Cardiac atrium fibroblast (primary cell): Measurements from ENCODE around the gene SAMD13. TPM values are rescaled to one million over a fixed set of nuclear protein-coding genes. Genes with fewer than 3 reads are reported as not detected.

Experiments used
- total RNA-seq: library from RNA; depleted of rRNA; stranded (reverse); fragments of >200 nt; gene quantifications from 2 replicates; pipeline ENCODE4 v1.2.3, GENCODE V29; 2015

Gene SAMD13, protein sequence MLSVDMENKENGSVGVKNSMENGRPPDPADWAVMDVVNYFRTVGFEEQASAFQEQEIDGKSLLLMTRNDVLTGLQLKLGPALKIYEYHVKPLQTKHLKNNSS
- 0.32 and 0.54 TPM in 2 replicates for total RNA-seq

DNA sequence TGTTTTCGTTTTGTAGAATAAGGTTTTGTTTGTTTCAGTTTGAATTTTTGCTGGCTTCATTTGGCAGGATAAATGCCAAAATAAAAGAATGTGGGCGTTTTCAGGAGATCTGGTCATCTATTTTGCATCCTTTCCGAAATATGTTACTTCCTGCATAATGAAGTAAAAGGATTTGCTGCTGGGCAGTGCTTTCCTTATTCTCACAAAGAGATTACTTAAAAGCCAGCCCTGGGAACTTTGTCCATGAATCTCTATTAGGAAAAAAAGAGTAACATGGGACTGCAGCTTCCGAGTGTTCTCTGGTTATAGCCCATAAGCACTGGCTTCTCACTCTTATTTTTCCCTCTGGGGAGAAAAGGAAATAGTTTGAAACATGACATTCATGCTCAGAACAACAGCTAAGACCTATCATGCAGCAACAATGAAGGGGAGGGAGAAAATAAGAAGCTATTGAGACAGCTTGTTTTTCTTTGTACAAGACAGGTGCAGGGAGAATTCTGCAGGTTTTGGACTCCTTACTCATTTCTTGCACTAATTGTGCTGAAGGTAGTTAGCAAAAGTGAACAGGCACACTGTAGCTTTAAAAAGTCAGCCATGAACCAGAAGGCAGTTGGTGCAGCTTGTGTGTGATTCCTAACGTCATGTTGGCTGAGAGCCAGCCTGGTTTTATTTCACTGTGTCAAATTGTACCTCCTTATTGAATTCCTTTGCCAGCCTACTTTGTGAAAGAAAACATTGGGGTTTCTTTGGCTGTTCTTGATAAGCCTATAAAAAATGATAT, at the start of gene SAMD13:
Gene SAMD13 (plus strand): TSS at position 705 of the 781 bp plus-strand sequence. CDS start 1,527 bp downstream, outside the sequence.

DNA sequence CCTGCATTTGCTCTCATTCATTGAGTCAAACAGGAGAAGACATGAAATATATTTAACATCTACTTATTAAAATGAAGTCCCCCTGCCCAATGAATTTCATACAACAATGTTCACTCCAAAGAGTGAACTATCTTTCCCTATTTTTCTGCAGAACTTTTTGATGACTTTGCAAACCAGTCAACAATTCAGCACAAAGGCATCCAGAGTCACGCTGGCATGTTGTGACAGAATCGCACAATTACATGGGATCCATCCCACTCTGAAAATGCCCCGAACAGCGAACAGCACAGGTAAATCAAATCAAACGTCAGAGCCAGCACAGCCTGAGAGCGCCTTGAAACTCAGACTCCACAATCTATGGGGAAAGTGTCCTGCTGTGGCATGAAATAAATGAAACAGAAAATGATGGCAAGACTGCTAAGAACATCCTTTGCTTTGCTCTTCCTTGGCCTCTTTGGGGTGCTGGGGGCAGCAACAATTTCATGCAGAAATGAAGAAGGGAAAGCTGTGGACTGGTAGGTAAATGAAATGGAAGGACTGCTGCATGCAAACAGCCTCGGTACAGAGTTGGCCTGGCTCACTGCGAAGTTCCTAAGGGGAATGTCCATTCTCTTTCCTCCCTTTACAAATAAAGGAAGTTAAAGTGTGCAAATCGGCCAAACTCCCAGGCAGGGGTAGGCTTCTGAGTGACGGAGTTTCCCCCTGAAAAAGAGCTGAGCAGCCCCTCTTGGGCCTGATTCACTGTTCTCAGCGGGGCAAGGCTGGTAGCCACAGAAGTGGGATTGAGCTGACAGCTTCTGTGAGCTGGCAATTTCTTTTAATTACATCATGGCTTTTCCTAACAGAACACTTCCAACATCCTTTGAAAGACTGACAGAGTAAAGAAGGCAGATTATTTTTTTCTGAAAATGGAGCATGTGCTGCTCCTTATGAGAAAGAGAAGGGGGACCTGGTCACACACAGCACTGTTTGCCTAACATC, 97.0 kb downstream of the SAMD13 start, which contains the start of gene DNASE2B:
Gene DNASE2B (plus strand): TSS at position 310 of the 981 bp plus-strand sequence. CDS start 81 bp downstream, at position 391.

Other genes with a start within 250 kb of the SAMD13 start
- gene PRKACB, start 157.4 kb upstream of the SAMD13 start, total RNA-seq: 6.9 and 10.0 TPM in 2 replicates
- not detected in 2 replicates for gene DNASE2B, start 96.8 kb downstream of the SAMD13 start, total RNA-seq
- gene RPF1, start 177.6 kb downstream of the SAMD13 start, total RNA-seq: 14.6 and 18.3 TPM in 2 replicates
- gene SPATA1, start 204.7 kb downstream of the SAMD13 start, total RNA-seq: not detected in 2 replicates
- gene GNG5, start 204.9 kb downstream of the SAMD13 start, total RNA-seq: 36.8 and 80.7 TPM in 2 replicates